SK-N-SH treated with all-trans-retinoic acid at 6 μM for 48 hours (cell line): ENCODE measurements around the gene RHBDL2.

Experiments
- ATAC-seq: fragments of 200-7000 bp; cut with Tn5 transposase; 3 replicates; pipeline ENCODE4 v1.9.1; 2020; ENCODE audit warnings: mild to moderate bottlenecking, moderate library complexity
- CSDC2 ChIP-seq: fragments of 250-450 bp; sonication (Bioruptor Pico); IDR thresholded peaks from 2 replicates; pipeline ENCODE4 v1.5.0; 2020; ENCODE audit warnings: mild to moderate bottlenecking, moderate library complexity
- CSRNP3 ChIP-seq: fragments of 250-450 bp; sonication (Bioruptor Pico); IDR thresholded peaks from 2 replicates; pipeline ENCODE4 v1.5.1; 2021; ENCODE audit warnings: mild to moderate bottlenecking, moderate library complexity
- ESRRG ChIP-seq: fragments of 250-450 bp; sonication (Bioruptor Pico); IDR thresholded peaks from 2 replicates; pipeline ENCODE4 v1.6.1; 2021; ENCODE audit warnings: mild to moderate bottlenecking
- OSR1 ChIP-seq: fragments of 250-450 bp; sonication (Bioruptor Pico); IDR thresholded peaks from 2 replicates; pipeline ENCODE4 v1.8.0; 2022; ENCODE audit warnings: moderate library complexity, mild to moderate bottlenecking, inconsistent platforms
- PATZ1 ChIP-seq: fragments of 250-450 bp; sonication (Bioruptor Pico); IDR thresholded peaks from 2 replicates; pipeline ENCODE4 v1.8.0; 2020; ENCODE audit warnings: mild to moderate bottlenecking, moderate library complexity, borderline replicate concordance
- PPARA ChIP-seq: fragments of 250-450 bp; sonication (Bioruptor Pico); IDR thresholded peaks from 2 replicates; pipeline ENCODE4 v1.5.0; 2020; ENCODE audit warnings: mild to moderate bottlenecking, borderline replicate concordance
- RARB ChIP-seq: fragments of 250-450 bp; sonication (Bioruptor Pico); IDR thresholded peaks from 2 replicates; pipeline ENCODE4 v1.8.0; 2021; ENCODE audit warnings: mild to moderate bottlenecking, moderate library complexity
- SNAI2 ChIP-seq: fragments of 250-450 bp; sonication (Bioruptor Pico); IDR thresholded peaks from 2 replicates; pipeline ENCODE4 v1.5.0; 2020; ENCODE audit warnings: mild to moderate bottlenecking, moderate library complexity
- TCF4 ChIP-seq: fragments of 250-450 bp; sonication (Bioruptor Pico); IDR thresholded peaks from 2 replicates; pipeline ENCODE4 v1.8.0; 2021; ENCODE audit warnings: mild to moderate bottlenecking, moderate library complexity, borderline replicate concordance
- TOX ChIP-seq: fragments of 250-450 bp; sonication (Bioruptor Pico); IDR thresholded peaks from 2 replicates; pipeline ENCODE4 v1.8.0; 2021; ENCODE audit warnings: mild to moderate bottlenecking, moderate library complexity, borderline replicate concordance
- ZFP3 ChIP-seq: fragments of 250-450 bp; sonication (Bioruptor Pico); IDR thresholded peaks from 2 replicates; pipeline ENCODE4 v1.5.0; 2020; ENCODE audit warnings: mild to moderate bottlenecking, moderate library complexity
- ZFP30 ChIP-seq: fragments of 450-650 bp; formaldehyde crosslinking; IDR thresholded peaks from 2 replicates; pipeline ENCODE4 v1.5.0; 2022; ENCODE audit warnings: mild to moderate bottlenecking, moderate library complexity
- ZNF565 ChIP-seq: fragments of 450-650 bp; formaldehyde crosslinking; conservative IDR thresholded peaks from 2 replicates; pipeline ENCODE4 v1.5.0; 2020; ENCODE audit warnings: low read depth, mild to moderate bottlenecking, moderate library complexity
- TF ChIP-seq, protein P1 (sequence below): fragments of 250-450 bp; sonication (Bioruptor Pico); IDR thresholded peaks from 2 replicates; pipeline ENCODE4 v1.8.0; 2021; ENCODE audit warnings: low read depth, mild to moderate bottlenecking, moderate library complexity, borderline replicate concordance
- TF ChIP-seq, protein P2 (sequence below): fragments of 250-450 bp; sonication (Bioruptor Pico); IDR thresholded peaks from 2 replicates; pipeline ENCODE4 v1.5.1; 2020; ENCODE audit warnings: low read depth, mild to moderate bottlenecking, moderate library complexity
- TF ChIP-seq, protein P3 (sequence below): fragments of 250-450 bp; sonication (Bioruptor Pico); IDR thresholded peaks from 2 replicates; pipeline ENCODE4 v1.5.0; 2020; ENCODE audit warnings: mild to moderate bottlenecking, moderate library complexity

RHBDL2 gene

DNA sequence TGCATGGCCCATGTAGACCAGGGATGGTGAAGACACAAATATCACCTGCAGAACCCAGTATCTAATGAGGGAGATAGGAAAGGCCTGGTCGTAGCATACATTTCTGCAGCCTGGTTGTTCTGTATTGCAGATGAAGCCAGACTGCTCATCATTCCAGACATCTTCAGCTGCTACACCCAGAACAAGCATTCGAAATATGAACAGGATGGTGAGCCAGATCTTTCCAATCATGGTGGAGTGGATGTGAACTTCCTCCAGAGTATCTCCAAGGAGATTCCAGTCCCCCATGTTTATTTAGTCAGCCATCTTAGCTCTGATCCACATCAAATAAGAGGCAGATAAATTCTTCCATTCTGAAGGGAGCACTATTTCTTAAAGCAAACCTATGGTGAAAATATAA is 65.8 kb downstream of the RHBDL2 start (continued):
- no peak for TF ChIP-seq ZNF565 (CRISPR knock-in tag)
- TF ChIP-seq, all 23 proteins: peak for 0

GRCh38 chr1:38873027-38873969 is 68.3 kb downstream of the RHBDL2 start, which contains the start of gene MYCBP:
Gene MYCBP (minus strand): TSS chr1:38873348. CDS start chr1:38873305, 43 bp downstream.
- peak; percentile 99 for ATAC-seq
- TF ChIP-seq SNAI2 (no peak), ZFP3 (CRISPR knock-in tag) (peak; percentile 71; the same call in 1 of the 2 replicates)

DNA sequence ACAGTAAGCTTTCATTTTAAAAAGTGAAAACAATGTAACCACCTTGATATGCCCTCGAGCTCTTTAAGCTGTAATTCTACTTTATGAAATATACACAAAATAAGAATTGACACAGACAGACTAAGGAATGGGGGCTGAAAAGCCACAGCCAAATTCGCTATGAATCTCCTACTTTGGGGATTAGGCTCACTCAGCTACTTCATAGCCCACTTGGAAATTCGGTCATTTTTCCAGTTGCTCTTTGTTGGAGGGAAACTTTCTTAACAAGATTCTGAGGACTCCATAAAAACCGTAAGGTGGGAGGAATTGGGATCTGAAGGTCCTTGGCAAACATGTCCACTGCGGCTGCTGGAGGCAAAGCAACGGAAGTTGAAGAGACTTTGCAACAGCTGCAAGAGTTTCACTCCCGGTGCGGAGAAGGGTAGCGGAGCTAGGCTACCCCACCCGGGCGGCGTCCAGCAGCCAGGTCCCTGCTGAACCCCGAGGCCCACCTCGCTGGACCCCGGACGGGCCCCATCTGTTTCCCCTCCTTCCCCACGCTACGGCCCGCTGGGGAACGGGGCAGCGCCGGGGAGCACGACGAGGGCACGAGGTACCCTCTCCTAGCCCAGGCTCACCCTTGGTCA is 69.1 kb downstream of the RHBDL2 start:
- ATAC-seq, result peak; percentile 49
- TF ChIP-seq OSR1 (no peak), ZNF565 (CRISPR knock-in tag) (no peak), ZFP30 (CRISPR knock-in tag) (no peak), SNAI2 (no peak), TCF4 (no peak), ZFP3 (CRISPR knock-in tag) (no peak), PPARA (CRISPR knock-in tag) (no peak), CSRNP3 (CRISPR knock-in tag) (no peak), RARB (CRISPR knock-in tag) (no peak), PATZ1 (no peak), CSDC2 (CRISPR knock-in tag) (no peak), TOX (CRISPR knock-in tag) (no peak), ESRRG (CRISPR knock-in tag) (no peak)
- TF ChIP-seq, protein P1, sequence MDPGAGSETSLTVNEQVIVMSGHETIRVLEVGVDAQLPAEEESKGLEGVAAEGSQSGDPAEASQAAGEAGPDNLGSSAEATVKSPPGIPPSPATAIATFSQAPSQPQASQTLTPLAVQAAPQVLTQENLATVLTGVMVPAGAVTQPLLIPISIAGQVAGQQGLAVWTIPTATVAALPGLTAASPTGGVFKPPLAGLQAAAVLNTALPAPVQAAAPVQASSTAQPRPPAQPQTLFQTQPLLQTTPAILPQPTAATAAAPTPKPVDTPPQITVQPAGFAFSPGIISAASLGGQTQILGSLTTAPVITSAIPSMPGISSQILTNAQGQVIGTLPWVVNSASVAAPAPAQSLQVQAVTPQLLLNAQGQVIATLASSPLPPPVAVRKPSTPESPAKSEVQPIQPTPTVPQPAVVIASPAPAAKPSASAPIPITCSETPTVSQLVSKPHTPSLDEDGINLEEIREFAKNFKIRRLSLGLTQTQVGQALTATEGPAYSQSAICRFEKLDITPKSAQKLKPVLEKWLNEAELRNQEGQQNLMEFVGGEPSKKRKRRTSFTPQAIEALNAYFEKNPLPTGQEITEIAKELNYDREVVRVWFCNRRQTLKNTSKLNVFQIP (CRISPR knock-in tag), result no peak
- TF ChIP-seq, protein P2, sequence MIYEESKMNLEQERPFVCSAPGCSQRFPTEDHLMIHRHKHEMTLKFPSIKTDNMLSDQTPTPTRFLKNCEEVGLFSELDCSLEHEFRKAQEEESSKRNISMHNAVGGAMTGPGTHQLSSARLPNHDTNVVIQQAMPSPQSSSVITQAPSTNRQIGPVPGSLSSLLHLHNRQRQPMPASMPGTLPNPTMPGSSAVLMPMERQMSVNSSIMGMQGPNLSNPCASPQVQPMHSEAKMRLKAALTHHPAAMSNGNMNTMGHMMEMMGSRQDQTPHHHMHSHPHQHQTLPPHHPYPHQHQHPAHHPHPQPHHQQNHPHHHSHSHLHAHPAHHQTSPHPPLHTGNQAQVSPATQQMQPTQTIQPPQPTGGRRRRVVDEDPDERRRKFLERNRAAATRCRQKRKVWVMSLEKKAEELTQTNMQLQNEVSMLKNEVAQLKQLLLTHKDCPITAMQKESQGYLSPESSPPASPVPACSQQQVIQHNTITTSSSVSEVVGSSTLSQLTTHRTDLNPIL (CRISPR knock-in tag), result no peak
- TF ChIP-seq, protein P3, sequence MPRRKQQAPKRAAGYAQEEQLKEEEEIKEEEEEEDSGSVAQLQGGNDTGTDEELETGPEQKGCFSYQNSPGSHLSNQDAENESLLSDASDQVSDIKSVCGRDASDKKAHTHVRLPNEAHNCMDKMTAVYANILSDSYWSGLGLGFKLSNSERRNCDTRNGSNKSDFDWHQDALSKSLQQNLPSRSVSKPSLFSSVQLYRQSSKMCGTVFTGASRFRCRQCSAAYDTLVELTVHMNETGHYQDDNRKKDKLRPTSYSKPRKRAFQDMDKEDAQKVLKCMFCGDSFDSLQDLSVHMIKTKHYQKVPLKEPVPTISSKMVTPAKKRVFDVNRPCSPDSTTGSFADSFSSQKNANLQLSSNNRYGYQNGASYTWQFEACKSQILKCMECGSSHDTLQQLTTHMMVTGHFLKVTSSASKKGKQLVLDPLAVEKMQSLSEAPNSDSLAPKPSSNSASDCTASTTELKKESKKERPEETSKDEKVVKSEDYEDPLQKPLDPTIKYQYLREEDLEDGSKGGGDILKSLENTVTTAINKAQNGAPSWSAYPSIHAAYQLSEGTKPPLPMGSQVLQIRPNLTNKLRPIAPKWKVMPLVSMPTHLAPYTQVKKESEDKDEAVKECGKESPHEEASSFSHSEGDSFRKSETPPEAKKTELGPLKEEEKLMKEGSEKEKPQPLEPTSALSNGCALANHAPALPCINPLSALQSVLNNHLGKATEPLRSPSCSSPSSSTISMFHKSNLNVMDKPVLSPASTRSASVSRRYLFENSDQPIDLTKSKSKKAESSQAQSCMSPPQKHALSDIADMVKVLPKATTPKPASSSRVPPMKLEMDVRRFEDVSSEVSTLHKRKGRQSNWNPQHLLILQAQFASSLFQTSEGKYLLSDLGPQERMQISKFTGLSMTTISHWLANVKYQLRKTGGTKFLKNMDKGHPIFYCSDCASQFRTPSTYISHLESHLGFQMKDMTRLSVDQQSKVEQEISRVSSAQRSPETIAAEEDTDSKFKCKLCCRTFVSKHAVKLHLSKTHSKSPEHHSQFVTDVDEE (CRISPR knock-in tag), result no peak

- TF ChIP-seq, protein P1 (CRISPR knock-in tag), result no peak
- TF ChIP-seq ESRRG (CRISPR knock-in tag), result no peak
- TF ChIP-seq, all 23 proteins: peak for 0
- ATAC-seq, result no peak
Observed at GRCh38 chr1:38870996-38871395, 70.6 kb downstream of the RHBDL2 start.
